ENCODE measurements around the gene SLC22A7.
A peak's percentile ranks its signal among the peaks of the same experiment; 100 is the strongest.

Gene SLC22A7

DNA sequence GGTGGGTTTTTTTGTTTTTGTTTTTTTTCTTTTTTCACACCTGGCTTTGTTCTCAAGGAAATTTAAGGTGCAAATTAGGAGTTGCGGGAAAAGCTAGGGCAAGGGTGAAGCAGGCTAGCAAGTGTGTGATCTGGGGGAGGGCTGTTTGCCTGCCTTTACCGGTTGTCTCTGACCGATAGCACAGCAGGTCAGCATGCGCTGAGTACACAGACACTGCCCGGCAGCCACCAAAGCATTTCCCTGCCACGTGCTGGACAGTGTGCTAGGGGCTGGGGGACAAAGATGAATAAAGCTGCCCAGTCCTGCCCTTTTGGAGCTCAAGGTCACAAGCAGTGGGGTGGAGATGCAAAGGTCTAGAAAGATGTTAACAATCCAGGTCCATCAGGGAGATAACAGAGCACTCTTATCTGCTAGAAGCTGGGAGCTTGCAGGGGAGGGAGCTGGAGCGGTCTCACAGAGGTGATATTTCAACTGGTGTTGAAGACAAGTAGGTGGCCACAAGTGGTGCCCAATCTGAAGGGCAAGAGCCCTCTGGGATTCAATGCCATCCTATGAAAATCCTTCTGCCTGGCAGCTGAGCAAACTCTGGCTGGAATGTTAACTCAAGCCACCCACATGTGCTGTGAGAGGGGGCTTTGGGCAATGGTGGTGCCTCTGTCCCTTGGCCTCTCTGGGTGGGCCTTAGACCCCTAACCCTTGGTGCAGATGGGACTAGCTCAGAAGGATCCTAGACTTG is 30.3 kb upstream of the SLC22A7 start:
- no peak for DNase-seq

DNA sequence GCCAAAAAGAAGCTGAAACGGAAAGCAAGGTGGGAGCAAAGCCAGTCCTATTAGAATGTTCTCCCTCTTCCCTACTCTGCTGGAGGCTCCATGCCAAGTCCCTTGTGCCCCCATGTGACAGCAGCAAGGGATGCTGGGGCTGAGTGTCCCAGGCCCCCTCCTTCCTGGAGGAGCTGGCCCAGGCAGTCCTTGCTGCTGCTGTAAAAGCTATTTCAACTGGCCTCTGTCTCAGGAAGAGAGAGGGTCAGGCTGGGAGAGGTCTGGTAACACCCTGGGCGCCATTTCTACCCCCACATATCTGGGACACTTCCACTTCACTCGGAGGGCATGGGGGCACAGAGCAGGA is 29.7 kb upstream of the SLC22A7 start:
- no peak for DNase-seq

DNA sequence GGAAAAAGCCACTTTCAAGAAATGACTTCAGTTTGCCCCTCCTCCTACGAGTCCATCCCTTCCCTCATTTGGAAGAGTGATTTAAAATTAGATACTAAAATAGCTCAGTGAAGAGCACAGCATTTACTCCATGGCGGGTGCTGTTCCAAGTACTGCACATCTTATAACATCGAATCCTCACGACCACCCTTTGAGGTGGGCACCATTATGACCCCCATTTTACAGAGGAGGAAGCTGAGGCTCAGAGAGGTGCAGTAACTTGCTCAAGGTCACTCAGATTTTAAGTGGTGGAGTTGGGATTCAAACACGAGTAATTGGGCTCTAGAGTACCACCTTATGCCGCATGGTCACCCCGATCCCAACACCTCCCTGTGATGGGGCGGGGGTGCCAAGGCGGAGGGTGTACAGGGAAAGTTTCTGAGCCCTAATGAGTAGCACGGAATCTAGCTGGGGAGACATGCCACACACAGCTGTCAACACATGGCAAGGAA is 29.2 kb upstream of the SLC22A7 start:
- DNase-seq: no peak

DNA sequence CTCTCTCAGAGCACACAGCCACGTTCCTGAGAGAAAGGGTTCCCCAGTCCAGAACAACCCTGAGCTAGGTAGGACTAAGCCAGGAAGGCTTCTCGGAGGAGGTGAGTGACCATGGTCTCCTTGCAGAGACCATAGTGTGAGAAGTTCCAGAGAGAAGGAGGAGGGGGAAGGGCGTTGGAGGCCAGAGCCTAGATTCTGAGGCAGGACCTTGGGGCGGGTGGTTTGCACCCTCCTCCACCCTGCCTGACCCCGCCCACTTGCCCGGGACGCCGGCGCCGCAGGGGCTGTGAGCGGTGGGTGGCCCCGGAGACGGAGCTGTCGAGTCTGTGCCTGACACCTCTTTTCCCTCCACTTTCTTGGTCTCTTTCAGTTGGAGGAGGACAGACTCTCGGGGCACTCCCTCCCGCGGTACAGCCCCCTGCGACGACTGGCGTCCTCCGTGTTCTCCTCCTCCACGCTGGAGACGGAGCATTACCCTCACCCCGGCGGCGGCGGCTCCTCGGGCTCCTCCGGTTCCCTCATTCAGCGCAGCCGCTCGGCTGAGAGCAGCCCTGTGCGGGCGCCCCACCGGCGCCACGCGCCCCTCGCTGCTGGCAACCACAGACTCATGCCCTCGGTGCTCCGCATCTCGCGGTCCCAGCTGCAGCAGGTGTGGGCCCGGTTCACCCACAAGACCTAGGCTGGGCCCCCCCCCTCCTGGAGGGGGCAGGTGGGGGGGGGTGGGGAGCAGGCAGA is 28.6 kb upstream of the SLC22A7 start:
- peak; percentile 40 for DNase-seq

DNA sequence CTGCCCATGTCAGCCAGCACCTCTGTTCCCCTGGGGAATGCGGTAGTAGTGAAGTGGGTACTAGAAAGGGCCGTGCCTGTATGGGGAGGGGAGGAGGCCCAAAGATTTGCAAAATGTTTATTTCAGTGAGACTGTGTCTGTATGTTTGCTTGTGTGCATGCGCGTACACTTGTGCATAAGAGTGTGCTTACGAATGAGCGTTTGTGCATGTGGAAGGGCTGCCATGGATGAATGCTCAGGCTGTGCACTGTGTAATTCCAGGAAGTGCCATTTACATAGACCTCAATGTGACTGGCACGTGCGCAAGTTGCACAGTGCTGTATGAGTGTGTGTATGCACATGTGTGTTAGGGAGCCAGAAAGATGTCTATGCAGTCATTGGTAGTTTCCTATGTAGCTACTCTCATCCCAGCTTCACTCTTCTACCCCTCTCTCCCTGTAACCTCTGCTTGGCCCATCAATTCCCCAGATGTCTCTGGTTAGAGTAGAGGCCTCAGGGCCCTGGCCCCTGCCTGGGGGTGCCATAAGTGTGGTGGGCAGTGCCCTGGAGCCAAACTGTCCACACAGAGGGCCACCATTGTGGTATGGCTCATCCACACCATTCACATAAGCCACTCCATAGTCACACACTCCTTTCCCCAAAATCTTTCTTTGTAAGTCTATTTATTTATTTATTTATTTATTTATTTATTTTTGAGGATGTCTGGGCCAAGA is 26.8 kb upstream of the SLC22A7 start:
- DNase-seq: no peak

DNA sequence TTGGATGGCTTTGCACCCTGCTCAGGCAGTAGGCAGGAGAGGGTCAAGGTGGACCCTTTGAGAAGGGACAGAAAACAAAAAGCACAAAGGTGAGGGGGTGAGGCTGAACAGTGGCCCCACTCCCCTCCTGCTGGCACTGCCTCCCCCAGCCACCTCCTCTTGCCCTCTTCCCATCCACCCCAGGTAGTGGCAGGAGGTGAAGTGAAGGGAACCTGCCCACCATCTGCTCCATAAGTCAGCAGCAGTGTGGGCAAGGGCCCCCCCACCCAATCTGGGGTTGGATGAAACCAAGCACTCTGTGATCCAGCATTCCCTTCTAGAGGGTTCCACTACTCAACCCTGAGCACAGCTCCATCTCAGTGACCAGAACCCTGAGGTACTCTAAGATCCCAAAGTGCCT is 26.1 kb upstream of the SLC22A7 start:
- no peak for DNase-seq

DNA sequence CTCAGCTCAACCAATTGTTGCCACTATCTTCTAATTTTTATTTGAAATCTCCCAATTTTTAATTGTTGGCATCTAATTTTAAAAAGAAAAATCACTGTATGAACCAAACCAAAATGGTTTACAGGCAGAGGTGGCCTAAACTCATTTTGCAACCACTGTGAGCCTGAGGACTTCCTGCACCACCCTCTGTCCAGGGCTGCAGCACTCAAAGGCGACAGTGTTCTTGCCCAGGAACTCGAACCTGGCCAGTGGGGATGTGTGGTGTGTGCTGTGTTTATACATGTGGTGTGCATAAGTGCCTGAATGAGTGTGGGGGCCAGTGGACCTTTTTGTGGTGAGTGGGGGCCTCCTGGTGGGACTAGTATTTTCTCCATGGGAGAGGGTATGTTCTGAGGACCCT is 24.4 kb upstream of the SLC22A7 start:
- DNase-seq: no peak

DNA sequence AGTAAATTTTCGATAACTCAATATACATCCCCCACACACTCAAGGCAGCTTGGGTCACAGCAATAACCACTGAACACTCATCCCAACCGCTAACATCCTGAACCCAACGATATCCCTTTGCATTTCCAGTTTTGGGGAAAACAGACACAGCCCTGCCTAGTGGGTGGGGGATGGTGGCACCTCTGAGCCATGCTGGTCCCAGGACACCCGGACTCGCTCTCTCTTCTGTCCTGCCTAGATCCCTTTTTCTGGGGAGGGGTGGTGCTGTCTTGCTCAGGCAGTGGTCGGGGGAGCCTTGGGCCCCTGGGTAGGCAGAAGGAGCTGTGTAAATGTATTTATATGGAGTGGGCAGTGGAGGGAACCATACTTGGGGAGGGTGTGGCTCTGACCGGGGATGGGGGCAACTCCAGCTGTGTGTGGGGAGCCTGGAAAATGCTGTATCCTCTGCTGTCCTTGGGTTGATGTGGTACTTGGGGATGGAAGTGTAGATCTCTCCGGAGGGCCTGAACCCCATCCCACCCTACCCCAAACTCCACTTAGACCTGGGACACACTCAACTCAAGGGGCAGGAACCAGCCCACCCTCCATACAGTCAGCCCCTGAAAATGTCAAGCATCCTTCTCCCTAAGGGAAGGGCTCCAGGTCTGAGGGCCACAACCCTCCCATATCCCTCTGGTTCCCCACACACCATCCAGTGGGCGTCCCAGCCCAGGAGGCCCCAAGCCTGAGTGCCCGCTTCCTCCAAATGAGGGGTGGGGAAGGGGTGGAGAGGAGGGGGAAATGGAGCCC is 23.7 kb upstream of the SLC22A7 start:
- DNase-seq: no peak

DNA sequence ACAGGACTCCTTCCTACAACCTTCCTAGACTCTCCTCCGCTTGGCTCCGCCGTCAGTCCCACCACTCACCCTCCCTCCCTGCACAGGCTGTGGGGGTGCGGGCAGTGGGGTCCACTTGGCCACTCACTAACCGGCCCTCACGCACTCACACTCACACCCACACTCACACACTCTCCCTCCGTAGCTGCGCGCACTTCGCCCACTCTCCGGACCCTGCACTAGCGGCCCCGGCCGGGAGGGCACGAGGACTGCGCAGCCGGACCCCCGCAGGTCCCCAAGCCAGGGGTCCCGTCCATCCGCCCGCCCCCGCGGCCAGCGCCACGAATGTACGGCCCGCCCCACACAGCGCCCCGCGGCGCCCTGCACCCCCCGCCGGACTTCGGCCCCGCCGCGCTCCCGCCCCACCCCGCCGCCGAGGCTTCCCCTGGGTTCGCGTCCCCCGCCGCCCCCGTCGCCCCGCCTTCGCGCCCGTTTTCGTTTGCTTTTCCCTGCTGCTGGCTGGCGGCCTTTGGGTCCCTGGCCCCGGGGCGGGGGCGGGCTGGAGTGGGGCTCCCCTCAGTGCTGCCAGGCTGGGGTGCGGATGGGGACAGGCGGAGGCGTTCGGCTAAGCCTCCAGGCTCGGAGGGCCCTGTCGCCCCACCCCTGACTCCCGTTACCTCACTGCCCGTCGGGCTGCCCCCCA is 23.0 kb upstream of the SLC22A7 start:
- no peak for DNase-seq

DNA sequence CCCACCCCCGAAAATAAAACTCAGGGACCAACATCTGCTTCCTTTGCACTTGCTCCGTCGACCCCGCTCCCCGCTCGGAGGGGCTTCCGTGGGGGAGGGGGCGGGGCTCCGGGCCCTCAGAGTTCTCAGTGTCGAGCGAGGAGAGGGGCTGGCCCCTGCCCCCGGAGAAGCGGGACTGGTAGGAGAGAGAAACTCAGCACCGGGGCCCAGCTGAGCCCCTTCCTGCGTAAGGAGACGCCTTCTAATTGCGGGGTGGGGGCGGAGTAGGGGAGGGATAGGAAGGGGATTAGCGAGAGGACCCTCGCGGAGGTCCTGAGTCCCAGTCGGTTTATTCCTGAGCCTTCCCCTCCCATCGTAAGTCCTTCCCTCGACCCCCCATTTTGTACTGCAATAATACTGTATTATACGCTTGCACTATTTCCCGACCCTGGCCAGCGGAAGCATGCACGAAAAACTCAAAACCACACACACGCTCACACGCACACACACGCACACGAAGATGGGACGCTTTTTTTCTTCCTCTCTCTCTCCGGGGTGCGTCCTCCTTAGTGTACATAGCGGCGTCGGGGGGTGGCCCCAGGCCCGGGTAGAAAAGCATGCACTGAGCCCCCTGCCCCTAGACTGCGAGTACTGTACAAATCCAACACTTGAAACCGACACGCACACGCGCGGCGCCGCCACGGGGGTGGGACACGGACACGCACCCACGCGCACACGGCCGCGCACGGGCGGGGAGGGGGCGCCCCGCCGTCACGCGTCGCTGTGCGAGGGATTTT is 22.1 kb upstream of the SLC22A7 start:
- peak; percentile 50 for DNase-seq

DNA sequence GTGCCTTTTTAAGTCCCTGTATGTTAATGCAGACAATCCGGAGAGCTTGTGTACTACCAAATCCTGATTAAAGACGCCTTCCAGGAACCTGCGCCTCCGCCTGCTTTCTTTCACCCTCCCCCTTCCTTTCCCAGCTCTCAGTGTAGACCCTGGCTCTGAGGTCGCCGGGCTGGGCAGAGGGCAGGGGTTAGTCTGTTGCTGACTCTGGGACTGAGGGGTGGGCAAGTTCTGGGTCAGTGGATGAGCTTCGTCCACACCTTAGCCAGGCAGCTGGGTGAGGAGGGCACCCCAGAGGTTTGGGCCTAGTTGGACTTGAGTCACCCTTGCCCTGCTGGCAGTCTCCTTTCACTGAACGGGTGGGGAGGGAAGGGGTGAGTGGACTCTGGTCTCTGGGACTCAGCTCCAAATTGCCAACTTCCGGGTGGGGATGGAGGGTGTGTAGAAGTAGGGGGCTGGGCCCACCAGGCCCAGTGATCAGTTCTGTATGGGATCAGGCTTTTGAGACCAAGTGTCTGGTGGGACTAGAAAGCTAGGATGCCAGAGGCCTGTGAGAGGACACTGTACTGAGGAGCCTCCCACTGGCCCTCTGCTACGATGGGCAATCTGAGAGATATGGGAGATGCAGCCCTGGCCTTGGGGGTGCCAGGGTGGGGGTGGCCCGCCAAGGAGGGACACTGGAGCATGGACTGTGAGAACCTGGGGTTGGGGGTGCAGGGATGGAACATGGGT is 21.3 kb upstream of the SLC22A7 start:
- no peak for DNase-seq

DNA sequence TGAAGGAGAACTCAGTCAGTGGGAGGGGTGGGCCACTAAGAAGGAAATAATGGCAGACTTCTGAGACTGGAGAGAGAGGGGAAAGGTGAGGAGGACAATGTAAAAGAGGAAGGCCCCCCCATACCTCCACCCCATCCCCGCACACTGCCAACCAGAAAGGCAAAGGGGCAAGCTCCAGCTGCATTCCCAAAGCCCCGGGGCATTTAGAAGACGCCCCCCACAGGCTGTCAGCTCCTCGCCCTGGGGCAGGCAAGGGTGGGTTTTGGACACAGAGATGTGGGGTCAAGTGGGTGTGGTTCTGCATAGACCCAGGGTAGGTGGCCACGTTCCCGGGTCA is 20.8 kb upstream of the SLC22A7 start:
- DNase-seq: no peak

DNA sequence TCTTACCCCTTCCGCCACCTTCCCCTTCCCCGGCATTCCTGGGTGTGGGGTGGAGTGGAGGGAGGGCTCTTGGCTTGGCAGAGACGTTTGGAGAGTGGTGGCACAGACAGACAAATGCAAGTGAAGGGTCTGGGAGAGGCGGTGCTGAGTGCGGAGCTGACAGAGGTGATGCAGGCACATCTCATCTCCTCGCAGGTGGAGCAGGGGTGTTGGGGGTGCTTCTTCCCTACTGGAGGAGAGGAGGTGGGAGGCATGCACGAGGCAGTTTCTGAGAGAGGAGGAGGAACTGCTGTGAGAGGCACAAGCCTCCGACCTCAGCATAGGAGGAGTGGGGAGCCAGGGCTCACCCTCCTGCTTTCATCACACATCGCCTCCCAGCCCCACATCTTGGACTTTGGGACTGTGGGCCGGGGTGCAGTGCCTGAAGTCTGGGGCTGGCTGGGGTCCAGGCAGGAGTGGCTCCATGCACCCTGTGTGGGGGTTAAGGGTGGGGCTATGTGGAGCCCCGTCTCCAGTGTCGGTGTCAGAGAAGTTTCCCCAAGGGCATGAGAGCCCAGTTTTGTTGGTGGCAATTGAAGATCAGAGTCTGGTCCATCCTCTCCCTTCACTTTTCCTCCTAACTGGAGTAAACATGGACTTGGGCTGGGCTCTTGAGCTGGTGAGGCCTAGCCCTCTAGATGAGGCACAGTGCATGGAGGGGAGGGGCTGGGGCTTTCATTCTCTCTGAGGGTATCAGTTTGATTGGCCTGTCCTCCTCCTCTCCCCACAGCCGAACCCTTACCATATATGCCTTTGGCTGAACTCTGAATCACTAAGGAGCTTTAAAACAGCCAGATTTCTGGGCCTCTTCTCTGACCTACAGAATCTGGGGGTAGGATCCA is 20.2 kb upstream of the SLC22A7 start:
- no peak for DNase-seq

DNA sequence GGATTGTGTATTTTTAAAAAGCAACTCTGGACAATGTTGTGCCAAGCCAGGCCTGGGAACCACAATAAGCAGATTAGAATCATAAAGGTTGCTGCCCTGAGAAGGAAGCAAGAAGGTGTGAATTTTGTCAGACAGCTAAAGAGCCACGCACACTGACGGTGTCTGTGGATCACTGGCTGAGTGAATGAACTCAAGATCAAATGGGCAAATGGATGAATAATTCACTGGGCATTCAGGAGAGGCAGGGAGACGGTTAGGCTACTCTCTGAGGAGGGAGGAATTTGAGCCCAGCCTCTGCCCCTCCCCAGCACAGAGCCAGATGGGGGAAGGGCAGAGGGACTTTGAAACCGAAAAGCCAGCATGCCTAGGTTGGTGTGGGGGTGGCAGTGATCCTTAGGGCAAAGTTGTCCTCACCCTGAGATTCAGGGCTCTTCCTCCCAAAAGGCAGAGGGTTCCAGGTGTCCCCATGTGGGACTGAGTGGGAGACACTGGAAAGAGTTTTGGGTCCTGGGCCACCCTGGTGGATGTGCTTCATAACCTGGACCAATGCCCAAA is 19.5 kb upstream of the SLC22A7 start:
- no peak for DNase-seq

DNA sequence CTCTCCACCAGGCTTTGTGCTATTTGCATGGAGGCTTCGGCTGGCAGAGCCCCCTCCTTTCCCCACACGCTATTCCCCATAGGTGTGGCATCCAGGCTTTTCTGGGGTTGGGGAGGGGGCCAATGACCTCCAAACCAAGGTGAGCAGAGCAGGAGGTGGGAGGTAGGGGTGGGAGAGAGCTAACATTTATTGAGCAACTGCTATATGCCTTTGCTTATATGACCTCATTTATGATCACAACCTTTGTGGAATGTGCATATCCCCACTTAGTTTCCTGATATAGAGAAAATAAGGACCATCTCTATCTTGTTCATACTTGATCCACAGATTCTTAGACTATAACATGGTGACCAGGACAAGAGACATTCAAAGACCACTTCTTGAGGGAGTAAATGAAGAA is 17.8 kb upstream of the SLC22A7 start:
- DNase-seq: no peak

DNA sequence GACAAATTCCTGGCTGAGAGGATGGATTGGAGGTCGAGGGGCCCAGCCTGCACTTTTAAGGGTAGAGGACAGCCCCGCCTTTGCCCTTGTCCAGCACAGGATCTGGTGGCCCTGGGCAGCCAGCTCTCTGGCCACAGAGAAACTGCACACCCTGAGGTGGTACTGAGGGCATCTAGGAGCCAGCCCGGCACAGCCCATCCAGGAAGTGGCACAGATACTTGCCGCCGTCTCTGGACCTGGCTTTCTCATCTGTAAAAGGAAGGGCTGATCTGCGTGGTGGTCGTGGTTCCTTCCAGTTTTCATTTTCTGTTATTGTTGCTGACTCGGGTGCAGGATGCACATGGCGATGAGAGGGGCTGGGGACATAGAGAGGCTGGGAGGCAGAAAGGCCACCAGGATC is 16.0 kb upstream of the SLC22A7 start:
- DNase-seq: no peak

DNA sequence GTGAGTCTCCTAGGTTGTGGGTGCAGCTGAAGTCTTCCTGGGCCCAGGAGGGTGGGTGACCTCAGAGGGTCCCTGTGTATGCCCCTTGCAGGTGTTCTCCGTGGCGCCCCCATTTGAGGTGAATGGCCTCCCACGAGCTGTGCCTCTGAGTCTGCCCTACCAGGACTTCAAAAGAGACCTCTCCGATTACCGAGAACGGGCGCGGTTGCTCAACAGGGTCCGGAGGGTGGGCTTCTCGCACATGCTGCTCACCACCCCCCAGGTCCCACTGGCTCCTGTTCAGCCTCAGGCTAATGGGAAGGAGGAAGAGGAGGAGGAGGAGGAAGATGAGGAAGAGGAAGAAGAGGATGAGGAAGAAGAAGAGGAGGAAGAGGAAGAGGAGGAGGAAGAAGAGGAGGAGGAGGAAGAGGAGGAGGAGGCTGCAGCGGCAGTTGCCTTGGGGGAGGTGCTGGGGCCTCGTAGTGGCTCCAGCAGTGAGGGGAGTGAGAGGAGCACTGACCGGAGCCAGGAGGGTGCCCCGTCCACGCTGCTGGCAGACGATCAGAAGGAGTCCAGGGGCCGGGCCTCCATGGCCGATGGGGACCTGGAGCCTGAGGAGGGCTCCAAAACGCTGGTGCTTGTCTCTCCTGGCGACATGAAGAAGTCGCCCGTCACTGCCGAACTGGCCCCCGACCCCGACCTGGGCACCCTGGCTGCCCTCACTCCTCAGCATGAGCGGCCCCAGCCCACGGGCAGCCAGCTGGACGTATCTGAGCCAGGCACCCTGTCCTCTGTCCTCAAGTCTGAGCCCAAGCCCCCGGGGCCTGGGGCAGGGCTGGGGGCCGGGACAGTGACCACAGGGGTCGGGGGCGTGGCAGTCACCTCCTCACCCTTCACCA is 15.2 kb upstream of the SLC22A7 start:
- no peak for DNase-seq

DNA sequence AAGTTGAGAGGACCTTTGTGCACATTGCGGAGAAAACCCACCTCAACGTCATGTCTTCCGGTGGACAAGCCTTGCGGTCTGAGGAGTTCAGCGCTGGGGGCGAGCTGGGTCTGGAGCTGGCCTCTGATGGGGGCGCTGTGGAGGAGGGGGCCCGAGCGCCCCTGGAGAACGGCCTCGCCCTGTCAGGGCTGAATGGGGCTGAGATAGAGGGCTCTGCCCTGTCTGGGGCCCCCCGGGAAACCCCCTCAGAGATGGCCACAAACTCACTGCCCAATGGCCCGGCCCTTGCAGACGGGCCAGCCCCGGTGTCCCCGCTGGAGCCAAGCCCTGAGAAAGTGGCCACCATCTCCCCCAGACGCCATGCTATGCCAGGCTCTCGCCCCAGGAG is 14.6 kb upstream of the SLC22A7 start:
- DNase-seq: no peak

DNA sequence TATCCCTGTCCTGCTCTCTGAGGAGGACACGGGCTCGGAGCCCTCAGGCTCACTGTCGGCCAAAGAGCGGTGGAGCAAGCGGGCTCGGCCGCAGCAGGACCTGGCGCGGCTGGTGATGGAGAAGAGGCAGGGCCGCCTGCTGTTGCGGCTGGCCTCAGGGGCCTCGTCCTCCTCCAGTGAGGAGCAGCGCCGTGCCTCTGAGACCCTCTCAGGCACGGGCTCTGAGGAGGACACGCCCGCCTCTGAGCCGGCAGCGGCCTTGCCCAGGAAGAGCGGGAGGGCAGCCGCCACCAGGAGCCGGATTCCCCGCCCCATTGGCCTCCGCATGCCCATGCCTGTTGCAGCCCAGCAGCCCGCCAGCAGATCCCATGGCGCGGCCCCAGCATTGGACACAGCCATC is 14.2 kb upstream of the SLC22A7 start:
- DNase-seq: no peak
